A673 (cell line): Measurements from ENCODE around the gene OPN1MW.
"Not testable (repeated sequence)": the region's sequence is repeated elsewhere in the genome, so short reads cannot be mapped to it uniquely, and the experiment has no call there.

Experiments
- CTCF ChIP-seq: fragments of 300-800, 200-600 bp; sonication (generic); conservative IDR thresholded peaks from 2 replicates; pipeline ENCODE4 v1.5.1; 2017; ENCODE audit warnings: low read depth, mild to moderate bottlenecking, antibody characterized with exemption, low read length, moderate library complexity, mixed read lengths
- EZH2 ChIP-seq: fragments of 200-600 bp; sonication (generic); IDR thresholded peaks from 2 replicates; pipeline ENCODE4 v1.6.1; 2017; ENCODE audit warnings: borderline replicate concordance, low read depth, mild to moderate bottlenecking, mixed read lengths, antibody characterized with exemption, low read length; ENCODE audit not compliant: poor library complexity, severe bottlenecking

GRCh38 chrX:154238939-154239559, 56.7 kb downstream of the OPN1MW start:
- TF ChIP-seq CTCF, EZH2: not testable (repeated sequence)
